Liver (tissue), 9 donors: ENCODE measurements around the gene GIMAP7. TPM values are rescaled to one million over a fixed set of nuclear protein-coding genes. Genes with fewer than 3 reads are reported as not detected.

Experiments used
- DNase-seq: peaks from one replicate; pipeline ENCODE4 v3.0.0-alpha.2; 2017; ENCODE audit warnings: low spot score
- H3K27ac ChIP-seq, 2 donors: one replicate each; pipeline ENCODE4 v1.7.0; 2013; ENCODE audit warnings: inconsistent platforms in 2 of 2, low read length in 2 of 2, control low read depth in 1 of 2, low read depth in 1 of 2, mild to moderate bottlenecking in 1 of 2
- H3K27me3 ChIP-seq, 4 donors: one replicate each; pipeline versions ENCODE4 v1.6.1 to v1.7.0; 2013; ENCODE audit warnings: low read length in 3 of 4, inconsistent platforms in 1 of 4, mild to moderate bottlenecking in 1 of 4, moderate library complexity in 1 of 4; ENCODE audit not compliant: control insufficient read depth in 4 of 4, insufficient read depth in 4 of 4
- H3K36me3 ChIP-seq, 4 donors: one replicate each; pipeline versions ENCODE4 v1.6.1 to v1.7.0; 2013; ENCODE audit warnings: low read length in 3 of 4, mild to moderate bottlenecking in 3 of 4, low read depth in 1 of 4, moderate library complexity in 1 of 4; ENCODE audit not compliant: control insufficient read depth in 4 of 4, insufficient read depth in 3 of 4
- H3K4me1 ChIP-seq, 4 donors: one replicate each; pipeline versions ENCODE4 v1.6.1 to v1.7.0; 2013; ENCODE audit warnings: low read length in 3 of 4, mild to moderate bottlenecking in 3 of 4, moderate library complexity in 1 of 4; ENCODE audit not compliant: control insufficient read depth in 4 of 4, insufficient read depth in 4 of 4
- H3K4me3 ChIP-seq, 3 donors: one replicate each; pipeline versions ENCODE4 v1.6.1 to v1.7.0; 2013; ENCODE audit warnings: low read length in 3 of 3, control low read depth in 1 of 3, low read depth in 1 of 3, mild to moderate bottlenecking in 1 of 3
- H3K9ac ChIP-seq, 2 donors: one replicate each; pipeline ENCODE4 v1.7.0; 2013; ENCODE audit warnings: low read length in 2 of 2, mild to moderate bottlenecking in 2 of 2, moderate library complexity in 2 of 2, control low read depth in 1 of 2, low read depth in 1 of 2
- H3K9me3 ChIP-seq, 4 donors: one replicate each; pipeline versions ENCODE4 v1.6.1 to v1.7.0; 2013; ENCODE audit warnings: low read length in 3 of 4; ENCODE audit not compliant: control insufficient read depth in 4 of 4
- CTCF ChIP-seq: fragments of 150-350 bp; IDR thresholded peaks from 2 replicates; pipeline ENCODE4 v1.5.1; 2017; ENCODE audit warnings: improper control_type of control experiment, low read depth, low read length; ENCODE audit not compliant: missing input control
- EGR1 ChIP-seq, 2 donors: IDR thresholded peaks; 2 replicates each; pipeline ENCODE4 v1.6.1; 2016 to 2018; ENCODE audit warnings: antibody characterized with exemption in 2 of 2, low read depth in 2 of 2
- FOXA1 ChIP-seq: IDR thresholded peaks from 2 replicates; pipeline ENCODE4 v1.6.1; 2016; ENCODE audit warnings: antibody characterized with exemption
- FOXA2 ChIP-seq: IDR thresholded peaks from 2 replicates; pipeline ENCODE4 v1.6.1; 2016; ENCODE audit warnings: antibody characterized with exemption
- GABPA ChIP-seq, 2 donors: IDR thresholded peaks in 1 of 2; conservative IDR thresholded peaks in 1 of 2; 2 replicates each; pipeline ENCODE4 v1.6.1; 2016; ENCODE audit warnings: antibody characterized with exemption in 2 of 2, mild to moderate bottlenecking in 1 of 2, moderate library complexity in 1 of 2
- HNF4A ChIP-seq, 2 donors: conservative IDR thresholded peaks; 2 replicates each; pipeline ENCODE4 v1.6.1; 2016; ENCODE audit warnings: antibody characterized with exemption in 2 of 2, mild to moderate bottlenecking in 2 of 2
- HNF4G ChIP-seq: IDR thresholded peaks from 2 replicates; pipeline ENCODE4 v1.6.1; 2016; ENCODE audit warnings: antibody characterized with exemption
- JUND ChIP-seq, 2 donors: IDR thresholded peaks; 2 replicates each; pipeline ENCODE4 v1.6.1; 2016; ENCODE audit warnings: antibody characterized with exemption in 2 of 2
- NR2F2 ChIP-seq: IDR thresholded peaks from 2 replicates; pipeline ENCODE4 v1.6.1; 2016; ENCODE audit warnings: antibody characterized with exemption
- RAD21 ChIP-seq, 2 donors: IDR thresholded peaks; 2 replicates each; pipeline ENCODE4 v1.6.1; 2016; ENCODE audit warnings: antibody characterized with exemption in 2 of 2, mild to moderate bottlenecking in 2 of 2
- RXRA ChIP-seq, 2 donors: IDR thresholded peaks; 2 replicates each; pipeline ENCODE4 v1.6.1; 2017 to 2018; ENCODE audit warnings: antibody characterized with exemption in 2 of 2, mild to moderate bottlenecking in 1 of 2
- SP1 ChIP-seq: IDR thresholded peaks from 2 replicates; pipeline ENCODE4 v1.6.1; 2018; ENCODE audit warnings: antibody characterized with exemption, mild to moderate bottlenecking
- TAF1 ChIP-seq: conservative IDR thresholded peaks from 2 replicates; pipeline ENCODE4 v1.6.1; 2016; ENCODE audit warnings: antibody characterized with exemption, mild to moderate bottlenecking
- YY1 ChIP-seq: IDR thresholded peaks from 2 replicates; pipeline ENCODE4 v1.6.1; 2016; ENCODE audit warnings: antibody characterized with exemption, mild to moderate bottlenecking
- WGBS: extraction: QIAGEN DNeasy Blood & Tissue Kit; methylation state at CpG from one replicate; pipeline ENCODE4 v1.1.7; 2013; 5-methylcytosine and 5-hydroxymethylcytosine counted together
- polyA plus RNA-seq, 2 donors: library from polyadenylated mRNA; stranded (reverse) in 1 of 2; unstranded in 1 of 2; fragments of 200-250 nt in 1 of 2; fragments of >200 nt in 1 of 2; fragmentation: Nextera tagmentation in 1 of 2; extraction: Ambion mirVana in 1 of 2; gene quantifications; one replicate each; pipeline versions ENCODE4 v1.2.1 to v1.2.3, GENCODE V29; 2013 to 2015
- total RNA-seq, 2 donors: library from RNA; depleted of rRNA; stranded (reverse); fragments of >200 nt; gene quantifications; one replicate each; pipeline ENCODE4 v1.2.3, GENCODE V29; 2014
- TF ChIP-seq, protein P1 (sequence below): IDR thresholded peaks from 2 replicates; pipeline ENCODE4 v1.6.1; 2016; ENCODE audit warnings: antibody characterized with exemption, mild to moderate bottlenecking
- TF ChIP-seq, protein P2 (sequence below): IDR thresholded peaks from 2 replicates; pipeline ENCODE4 v1.6.1; 2016; ENCODE audit warnings: antibody characterized with exemption
- TF ChIP-seq, protein P3 (sequence below): IDR thresholded peaks from 2 replicates; pipeline ENCODE4 v1.6.1; 2016; ENCODE audit warnings: antibody characterized with exemption
- TF ChIP-seq, protein P4 (sequence below): IDR thresholded peaks from 2 replicates; pipeline ENCODE4 v1.6.1; 2016; ENCODE audit warnings: antibody characterized with exemption
- donor health status: healthy.
- donor health status: healthy.
- donor health status: healthy.
- donor health status: healthy.
- donor health status: healthy.

The GIMAP7 gene
- 10 to 100 TPM in 1 of 2 donors, 1 to 10 TPM in 1; 4.8 to 10.9 TPM for total RNA-seq
- polyA plus RNA-seq = 10 to 100 TPM; 10.2 to 12.8 TPM

DNA sequence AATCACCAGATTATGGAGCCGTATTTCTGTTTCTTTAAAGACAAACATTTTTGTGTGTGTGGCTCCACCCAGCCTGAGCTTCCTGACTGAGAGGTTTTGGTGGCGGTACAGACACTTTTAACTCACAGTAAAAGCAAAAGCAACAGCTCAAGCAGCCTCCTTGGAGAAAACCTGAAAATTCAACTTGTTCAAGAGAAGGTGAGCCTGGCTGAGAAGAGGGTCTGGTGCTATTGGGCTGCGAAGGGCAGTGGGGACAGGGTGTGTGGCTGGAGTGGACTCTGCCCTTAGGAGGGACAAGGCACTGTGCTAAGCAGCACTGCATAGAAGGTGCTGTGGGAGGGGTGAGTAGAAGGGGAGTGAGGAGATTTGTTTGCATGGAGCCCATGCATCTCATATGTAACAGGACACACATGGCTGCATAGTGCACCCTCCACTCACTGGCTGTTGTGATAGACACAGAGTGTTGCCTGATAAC, at the start of gene GIMAP7:
Gene GIMAP7, plus strand, starts transcription at position 125 of the 475 bp plus-strand sequence. CDS start 5,103 bp downstream, outside the sequence.
- no peaks in the 10 kb centered on the region for H3K4me1 ChIP-seq
- peak within 1 kb of the TSS; percentile 27 to 51 (median 49) for H3K4me3 ChIP-seq
- H3K9ac ChIP-seq = peak within 1 kb of the TSS in 1 of 2 donors; percentile 89
- TF ChIP-seq TAF1 (peak; percentile 54), EGR1 (IDR thresholded peaks at IDR 0.05; ENCODE audit: low read depth in 2 of 2) (no peak), YY1 (no peak), JUND (IDR thresholded peaks at IDR 0.05) (no peak), HNF4G (no peak), GABPA (IDR thresholded peaks at IDR 0.05 in 1 of 2, conservative IDR thresholded peaks at IDR 0.05 in 1 of 2) (no peak), RXRA (IDR thresholded peaks at IDR 0.05) (no peak)
- TF ChIP-seq, protein P1, sequence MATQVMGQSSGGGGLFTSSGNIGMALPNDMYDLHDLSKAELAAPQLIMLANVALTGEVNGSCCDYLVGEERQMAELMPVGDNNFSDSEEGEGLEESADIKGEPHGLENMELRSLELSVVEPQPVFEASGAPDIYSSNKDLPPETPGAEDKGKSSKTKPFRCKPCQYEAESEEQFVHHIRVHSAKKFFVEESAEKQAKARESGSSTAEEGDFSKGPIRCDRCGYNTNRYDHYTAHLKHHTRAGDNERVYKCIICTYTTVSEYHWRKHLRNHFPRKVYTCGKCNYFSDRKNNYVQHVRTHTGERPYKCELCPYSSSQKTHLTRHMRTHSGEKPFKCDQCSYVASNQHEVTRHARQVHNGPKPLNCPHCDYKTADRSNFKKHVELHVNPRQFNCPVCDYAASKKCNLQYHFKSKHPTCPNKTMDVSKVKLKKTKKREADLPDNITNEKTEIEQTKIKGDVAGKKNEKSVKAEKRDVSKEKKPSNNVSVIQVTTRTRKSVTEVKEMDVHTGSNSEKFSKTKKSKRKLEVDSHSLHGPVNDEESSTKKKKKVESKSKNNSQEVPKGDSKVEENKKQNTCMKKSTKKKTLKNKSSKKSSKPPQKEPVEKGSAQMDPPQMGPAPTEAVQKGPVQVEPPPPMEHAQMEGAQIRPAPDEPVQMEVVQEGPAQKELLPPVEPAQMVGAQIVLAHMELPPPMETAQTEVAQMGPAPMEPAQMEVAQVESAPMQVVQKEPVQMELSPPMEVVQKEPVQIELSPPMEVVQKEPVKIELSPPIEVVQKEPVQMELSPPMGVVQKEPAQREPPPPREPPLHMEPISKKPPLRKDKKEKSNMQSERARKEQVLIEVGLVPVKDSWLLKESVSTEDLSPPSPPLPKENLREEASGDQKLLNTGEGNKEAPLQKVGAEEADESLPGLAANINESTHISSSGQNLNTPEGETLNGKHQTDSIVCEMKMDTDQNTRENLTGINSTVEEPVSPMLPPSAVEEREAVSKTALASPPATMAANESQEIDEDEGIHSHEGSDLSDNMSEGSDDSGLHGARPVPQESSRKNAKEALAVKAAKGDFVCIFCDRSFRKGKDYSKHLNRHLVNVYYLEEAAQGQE = no peak
- H3K27me3 ChIP-seq = no peaks in the 10 kb centered on the region
- H3K36me3 ChIP-seq = no peaks in the 10 kb centered on the region
- H3K27ac ChIP-seq = peak within 1 kb of the TSS; percentile 43 to 74
- 33% methylated on average over 3 of the region's 3 CpGs for WGBS
- no peak for DNase-seq
- no peaks in the 10 kb centered on the region for H3K9me3 ChIP-seq

DNA sequence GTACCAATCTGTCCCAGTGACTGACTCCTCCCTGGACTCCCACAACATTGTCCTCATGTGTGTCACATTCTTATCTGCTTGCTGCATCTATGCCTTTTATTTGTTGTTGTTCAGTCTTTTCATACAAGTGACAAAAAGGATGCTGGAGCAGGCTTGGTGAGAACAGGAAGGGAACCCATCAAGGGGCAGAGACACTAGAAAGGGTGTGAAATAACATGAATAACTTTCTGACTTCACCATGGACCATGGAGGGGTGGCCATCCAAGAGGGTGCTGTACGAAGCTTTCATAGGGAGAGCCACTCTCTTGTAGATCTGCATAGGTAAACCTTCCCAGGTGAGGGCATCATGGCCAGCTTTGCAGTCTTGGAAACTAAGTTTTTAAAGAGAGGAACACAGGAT, 49.7 kb upstream of the GIMAP7 start:
- TF ChIP-seq, protein P1 = no peak
- TF ChIP-seq, protein P2, sequence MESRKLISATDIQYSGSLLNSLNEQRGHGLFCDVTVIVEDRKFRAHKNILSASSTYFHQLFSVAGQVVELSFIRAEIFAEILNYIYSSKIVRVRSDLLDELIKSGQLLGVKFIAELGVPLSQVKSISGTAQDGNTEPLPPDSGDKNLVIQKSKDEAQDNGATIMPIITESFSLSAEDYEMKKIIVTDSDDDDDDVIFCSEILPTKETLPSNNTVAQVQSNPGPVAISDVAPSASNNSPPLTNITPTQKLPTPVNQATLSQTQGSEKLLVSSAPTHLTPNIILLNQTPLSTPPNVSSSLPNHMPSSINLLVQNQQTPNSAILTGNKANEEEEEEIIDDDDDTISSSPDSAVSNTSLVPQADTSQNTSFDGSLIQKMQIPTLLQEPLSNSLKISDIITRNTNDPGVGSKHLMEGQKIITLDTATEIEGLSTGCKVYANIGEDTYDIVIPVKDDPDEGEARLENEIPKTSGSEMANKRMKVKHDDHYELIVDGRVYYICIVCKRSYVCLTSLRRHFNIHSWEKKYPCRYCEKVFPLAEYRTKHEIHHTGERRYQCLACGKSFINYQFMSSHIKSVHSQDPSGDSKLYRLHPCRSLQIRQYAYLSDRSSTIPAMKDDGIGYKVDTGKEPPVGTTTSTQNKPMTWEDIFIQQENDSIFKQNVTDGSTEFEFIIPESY = no peak
- TF ChIP-seq YY1 (no peak), RAD21 (IDR thresholded peaks at IDR 0.05) (no peak), HNF4G (no peak), HNF4A (conservative IDR thresholded peaks at IDR 0.05) (no peak), CTCF (no peak), RXRA (IDR thresholded peaks at IDR 0.05) (no peak), NR2F2 (no peak), FOXA1 (no peak), EGR1 (IDR thresholded peaks at IDR 0.05; ENCODE audit: low read depth in 2 of 2) (no peak), TAF1 (no peak), GABPA (IDR thresholded peaks at IDR 0.05 in 1 of 2, conservative IDR thresholded peaks at IDR 0.05 in 1 of 2) (no peak), JUND (IDR thresholded peaks at IDR 0.05) (no peak), FOXA2 (no peak), SP1 (no peak)
- TF ChIP-seq, protein P3, sequence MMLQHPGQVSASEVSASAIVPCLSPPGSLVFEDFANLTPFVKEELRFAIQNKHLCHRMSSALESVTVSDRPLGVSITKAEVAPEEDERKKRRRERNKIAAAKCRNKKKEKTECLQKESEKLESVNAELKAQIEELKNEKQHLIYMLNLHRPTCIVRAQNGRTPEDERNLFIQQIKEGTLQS = no peak
- TF ChIP-seq, protein P4, sequence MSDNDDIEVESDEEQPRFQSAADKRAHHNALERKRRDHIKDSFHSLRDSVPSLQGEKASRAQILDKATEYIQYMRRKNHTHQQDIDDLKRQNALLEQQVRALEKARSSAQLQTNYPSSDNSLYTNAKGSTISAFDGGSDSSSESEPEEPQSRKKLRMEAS = no peak
- DNase-seq = no peak
- Histone ChIP-seq H3K4me1 (peaks cover 0 to 4% (median 0%) of the 10 kb centered on the region in 4 donors), H3K27me3 (no peaks in the 10 kb centered on the region), H3K9ac (no peak overlapping the region), H3K9me3 (peaks cover 0 to 18% (median 7%) of the 10 kb centered on the region in 4 donors), H3K27ac (no peak overlapping the region), H3K36me3 (peaks cover 0 to 2% (median 0%) of the 10 kb centered on the region in 4 donors), H3K4me3 (no peak overlapping the region)
- 86% methylated on average over 1 of the region's 1 CpG for WGBS
